Cardiac ventricle fibroblast (primary cell): ENCODE data around the gene INSM2. TPM values are rescaled to one million over a fixed set of nuclear protein-coding genes. Genes with fewer than 3 reads are reported as not detected.

Experiments
- total RNA-seq: library from RNA; depleted of rRNA; stranded (reverse); fragments of >200 nt; gene quantifications from 2 replicates; pipeline ENCODE4 v1.2.3, GENCODE V29; 2015

Gene INSM2, protein sequence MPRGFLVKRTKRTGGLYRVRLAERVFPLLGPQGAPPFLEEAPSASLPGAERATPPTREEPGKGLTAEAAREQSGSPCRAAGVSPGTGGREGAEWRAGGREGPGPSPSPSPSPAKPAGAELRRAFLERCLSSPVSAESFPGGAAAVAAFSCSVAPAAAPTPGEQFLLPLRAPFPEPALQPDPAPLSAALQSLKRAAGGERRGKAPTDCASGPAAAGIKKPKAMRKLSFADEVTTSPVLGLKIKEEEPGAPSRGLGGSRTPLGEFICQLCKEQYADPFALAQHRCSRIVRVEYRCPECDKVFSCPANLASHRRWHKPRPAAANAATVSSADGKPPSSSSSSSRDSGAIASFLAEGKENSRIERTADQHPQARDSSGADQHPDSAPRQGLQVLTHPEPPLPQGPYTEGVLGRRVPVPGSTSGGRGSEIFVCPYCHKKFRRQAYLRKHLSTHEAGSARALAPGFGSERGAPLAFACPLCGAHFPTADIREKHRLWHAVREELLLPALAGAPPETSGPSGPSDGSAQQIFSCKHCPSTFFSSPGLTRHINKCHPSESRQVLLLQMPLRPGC
- not detected in 2 replicates for total RNA-seq

DNA sequence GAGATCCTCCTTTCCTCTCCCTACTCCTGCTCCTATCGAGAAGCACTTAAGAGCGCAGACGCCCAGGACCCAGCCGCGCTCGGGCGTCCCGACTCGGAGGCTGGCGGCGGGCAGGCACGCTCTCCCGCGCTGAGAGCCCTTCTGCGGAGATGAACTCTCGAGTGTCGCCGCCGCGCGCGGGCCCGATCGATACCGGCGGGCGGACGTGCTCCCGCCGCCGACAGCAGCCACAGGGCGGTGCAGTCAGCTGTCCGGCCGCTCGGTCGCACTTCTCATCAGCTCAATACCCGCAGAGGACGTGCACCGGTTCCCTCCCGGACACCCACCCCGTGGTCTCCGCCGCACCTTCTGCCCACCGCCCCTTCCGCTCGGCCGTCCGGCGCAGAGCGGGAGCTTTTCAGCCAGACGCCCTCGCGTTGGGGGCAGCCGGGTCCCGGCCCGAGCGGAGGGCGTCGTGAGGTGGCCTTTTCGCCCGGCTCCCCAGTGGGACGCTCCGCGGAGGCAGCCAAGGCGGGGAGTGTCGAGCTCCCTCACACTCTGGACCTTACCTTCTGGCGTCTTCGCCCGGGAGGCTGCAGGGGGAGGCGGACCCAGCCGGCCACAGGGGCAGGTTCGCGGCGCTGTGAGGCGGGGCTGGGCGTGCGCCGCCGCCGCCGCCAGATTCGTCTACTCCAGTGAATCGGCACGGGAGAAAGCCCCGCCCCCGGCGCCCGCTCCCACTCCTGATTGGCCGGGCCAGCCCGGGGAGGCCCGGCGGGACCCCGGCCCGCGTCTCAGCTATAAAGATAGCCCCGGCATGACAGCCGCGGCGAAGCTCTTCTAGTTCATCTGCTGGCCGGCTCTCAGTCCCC, at the start of gene INSM2:
INSM2 (plus strand) TSS at position 808 of the 851 bp plus-strand sequence. CDS start 89 bp downstream, outside the sequence.

Other genes with a start within 250 kb of the INSM2 start
- gene PSMA6, start 241.8 kb upstream of the INSM2 start, total RNA-seq: 91.7 and 110 TPM in 2 replicates
- 108 and 115 TPM in 2 replicates for gene NFKBIA, start 129.4 kb upstream of the INSM2 start, total RNA-seq